Aorta (tissue), 5 donors: ENCODE measurements around the gene AOX1. TPM values are rescaled to one million over a fixed set of nuclear protein-coding genes. Genes with fewer than 3 reads are reported as not detected.
"Not testable (repeated sequence)": the region's sequence is repeated elsewhere in the genome, so short reads cannot be mapped to it uniquely, and the experiment has no call there.

Experiments
- ATAC-seq: fragments of 200-7000 bp; cut with Tn5 transposase; one replicate; pipeline ENCODE4 v1.9.1; 2022; ENCODE audit warnings: moderate library complexity; ENCODE audit not compliant: low FRiP score
- DNase-seq, 2 donors: peaks; one replicate each; pipeline ENCODE4 v3.0.0-alpha.2; 2020
- H3K27ac ChIP-seq, 2 donors: one replicate each; pipeline ENCODE4 v1.5.1; 2013; ENCODE audit warnings: low read length in 2 of 2, mild to moderate bottlenecking in 2 of 2, moderate library complexity in 2 of 2, control low read depth in 1 of 2, inconsistent platforms in 1 of 2, low read depth in 1 of 2
- H3K27me3 ChIP-seq, 2 donors: one replicate each; pipeline ENCODE4 v1.6.1; 2013; ENCODE audit warnings: control low read depth in 1 of 2, low read length in 1 of 2, mild to moderate bottlenecking in 1 of 2, moderate library complexity in 1 of 2; ENCODE audit not compliant: insufficient read depth in 2 of 2, control insufficient read depth in 1 of 2
- H3K36me3 ChIP-seq, 2 donors: one replicate each; pipeline ENCODE4 v1.6.1; 2013; ENCODE audit warnings: control low read depth in 1 of 2, low read length in 1 of 2, mild to moderate bottlenecking in 1 of 2; ENCODE audit not compliant: insufficient read depth in 2 of 2, control insufficient read depth in 1 of 2
- H3K4me1 ChIP-seq, 2 donors: one replicate each; pipeline ENCODE4 v1.6.1; 2013; ENCODE audit warnings: low read length in 2 of 2, control low read depth in 1 of 2, mild to moderate bottlenecking in 1 of 2, moderate library complexity in 1 of 2; ENCODE audit not compliant: insufficient read depth in 2 of 2, control insufficient read depth in 1 of 2
- H3K4me3 ChIP-seq, 2 donors: one replicate each; pipeline ENCODE4 v1.5.1; 2013; ENCODE audit warnings: low read length in 2 of 2, control low read depth in 1 of 2, mild to moderate bottlenecking in 1 of 2
- H3K9me3 ChIP-seq: one replicate; pipeline ENCODE4 v1.6.1; 2013; ENCODE audit warnings: mild to moderate bottlenecking, low read length; ENCODE audit not compliant: control insufficient read depth
- WGBS, 2 donors: extraction: QIAGEN DNeasy Blood & Tissue Kit; methylation state at CpG; one replicate each; pipeline ENCODE4 v1.1.7; 2013; 5-methylcytosine and 5-hydroxymethylcytosine counted together
- intact Hi-C, 2 donors: fragments of 100-400 bp; cut with DNase I; formaldehyde crosslinking; loops; one replicate each; pipeline versions ENCODE4 v1.14.2 to v1.15.0; 2022
- polyA plus RNA-seq, 2 donors: library from polyadenylated mRNA; stranded (reverse); fragments of 200-250 nt; gene quantifications; one replicate each; pipeline ENCODE4 v1.2.3, GENCODE V29; 2013
- total RNA-seq, 2 donors: library from RNA; stranded (reverse); fragmentation: NEBNext Ultra II Directional; extraction: Animal tissue kit (Norgen Biotek cat#: 25700); gene quantifications; one replicate each; pipeline ENCODE4 v1.2.1, GENCODE V29; 2021
- donor health status: healthy with polysubstance abuse.
- donor health status: Bipolar disorder and iron deficiency.
- donor health status: DM: no; HTN: no; CAD: no.
- donor health status: DM: no; HTN: no; CAD: no.
- donor health status: DM: yes; HTN: yes; CAD: no.

AOX1 gene
- total and polyA plus RNA-seq, 4 donors = 6.9 to 65.5 (median 36.1) TPM

- Histone ChIP-seq H3K27me3 (no peaks in the 10 kb centered on the region), H3K4me1 (no peaks in the 10 kb centered on the region), H3K9me3 (no peaks in the 10 kb centered on the region), H3K27ac (no peak overlapping the region), H3K36me3 (no peaks in the 10 kb centered on the region), H3K4me3 (no peak overlapping the region)
- no peak for ATAC-seq
- no peak for DNase-seq
- WGBS, 2 donors = 94 to 95% methylated on average over 2 of the region's 2 CpGs
- intact Hi-C loops = no loop called here
These were observed 91.4 kb downstream of the AOX1 start for GRCh38 chr2:200677171-200677570.

GRCh38 chr2:200677721-200678532, 92.1 kb downstream of the AOX1 start:
- DNase-seq (no peak), ATAC-seq (peak; percentile 66)
- intact Hi-C loops = no loop called here
- 37% methylated on average over 11 of the region's 11 CpGs for WGBS, 2 donors
- no peaks in the 10 kb centered on the region for H3K36me3 ChIP-seq
- H3K4me1 ChIP-seq = no peaks in the 10 kb centered on the region
- no peak overlapping the region for H3K4me3 ChIP-seq
- no peaks in the 10 kb centered on the region for H3K9me3 ChIP-seq
- H3K27ac ChIP-seq = no peak overlapping the region
- H3K27me3 ChIP-seq = no peaks in the 10 kb centered on the region

- intact Hi-C loops = no loop called here
- Histone ChIP-seq H3K27me3 (no peaks in the 10 kb centered on the region), H3K4me3 (no peak overlapping the region), H3K4me1 (no peaks in the 10 kb centered on the region), H3K27ac (no peak overlapping the region), H3K9me3 (no peaks in the 10 kb centered on the region), H3K36me3 (no peaks in the 10 kb centered on the region)
- WGBS, 2 donors = 62 to 68% methylated on average over 5 of the region's 5 CpGs
- DNase-seq = no peak
- ATAC-seq = no peak
These were observed 93.3 kb downstream of the AOX1 start for GRCh38 chr2:200679127-200679526.

DNA sequence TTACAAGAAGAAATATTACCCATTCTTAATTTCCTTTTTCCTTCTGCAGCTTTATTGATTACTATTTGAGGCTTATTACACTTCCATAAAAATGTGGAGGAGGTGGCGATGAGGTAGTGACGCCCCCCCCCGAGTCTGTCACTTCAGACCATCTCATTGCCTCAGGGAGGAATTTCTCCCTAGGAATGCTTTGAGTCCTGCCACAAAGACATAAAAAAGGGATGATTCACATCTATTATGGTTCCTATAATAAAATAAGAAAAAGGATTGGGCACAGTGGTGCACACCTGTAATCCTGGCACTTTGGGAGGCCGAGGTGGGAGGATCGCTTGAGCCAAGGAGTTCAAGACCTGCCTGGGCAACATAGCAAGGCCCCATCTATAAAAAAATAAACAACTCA, 93.7 kb downstream of the AOX1 start:
- Histone ChIP-seq H3K4me1 (no peaks in the 10 kb centered on the region), H3K36me3 (no peaks in the 10 kb centered on the region), H3K9me3 (no peaks in the 10 kb centered on the region), H3K4me3 (no peak overlapping the region), H3K27me3 (no peaks in the 10 kb centered on the region), H3K27ac (no peak overlapping the region)
- 94% methylated on average over 5 of the region's 5 CpGs for WGBS, 2 donors
- no peak for DNase-seq
- ATAC-seq = no peak
- intact Hi-C loops = no loop called here

DNA sequence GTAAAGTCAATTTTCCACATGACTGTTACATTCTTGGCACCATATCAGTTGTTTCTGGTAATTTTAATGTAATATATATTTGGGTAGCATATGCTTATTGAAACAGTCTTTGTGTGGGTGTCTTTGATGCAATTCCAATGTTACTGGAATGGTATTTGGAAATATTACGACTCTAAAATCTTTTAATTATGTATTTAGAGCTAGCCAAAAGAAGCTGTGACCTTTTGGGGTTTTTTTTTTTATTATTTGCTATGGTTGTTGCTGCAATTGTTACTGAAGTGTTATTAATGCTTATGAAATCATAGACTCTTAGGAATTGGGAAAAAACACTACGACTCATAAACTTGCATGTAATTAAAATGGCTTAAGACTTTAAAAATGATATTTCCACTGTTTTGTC, 95.9 kb downstream of the AOX1 start:
- no peaks in the 10 kb centered on the region for H3K36me3 ChIP-seq
- H3K27me3 ChIP-seq = no peaks in the 10 kb centered on the region
- no peak overlapping the region for H3K27ac ChIP-seq
- intact Hi-C loops = no loop called here
- no peaks in the 10 kb centered on the region for H3K4me1 ChIP-seq
- DNase-seq (no peak), ATAC-seq (peak; percentile 64)
- WGBS, 2 donors = 85 to 87% methylated on average over 2 of the region's 2 CpGs
- no peaks in the 10 kb centered on the region for H3K9me3 ChIP-seq
- no peak overlapping the region for H3K4me3 ChIP-seq

DNA sequence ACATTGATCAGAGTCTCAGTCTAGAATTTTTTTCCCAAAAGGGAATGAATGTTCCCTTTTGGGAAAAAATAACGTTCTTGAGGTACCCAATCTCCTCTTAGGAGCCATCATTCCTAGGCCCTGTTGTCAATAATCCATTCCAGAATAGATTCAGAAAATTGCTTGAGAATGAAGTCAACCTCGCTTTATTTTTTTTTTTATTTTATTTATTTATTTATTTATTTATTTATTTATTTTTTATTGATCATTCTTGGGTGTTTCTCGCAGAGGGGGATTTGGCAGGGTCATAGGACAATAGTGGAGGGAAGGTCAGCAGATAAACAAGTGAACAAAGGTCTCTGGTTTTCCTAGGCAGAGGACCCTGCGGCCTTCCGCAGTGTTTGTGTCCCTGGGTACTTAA, 96.6 kb downstream of the AOX1 start:
- H3K4me1 ChIP-seq, intact Hi-C loops, H3K27me3 ChIP-seq, H3K4me3 ChIP-seq, H3K36me3 ChIP-seq, DNase-seq, H3K9me3 ChIP-seq, ATAC-seq, H3K27ac ChIP-seq: not testable (repeated sequence)
- 89 to 93% methylated on average over 2 to 3 of the region's 5 CpGs for WGBS, 2 donors

DNA sequence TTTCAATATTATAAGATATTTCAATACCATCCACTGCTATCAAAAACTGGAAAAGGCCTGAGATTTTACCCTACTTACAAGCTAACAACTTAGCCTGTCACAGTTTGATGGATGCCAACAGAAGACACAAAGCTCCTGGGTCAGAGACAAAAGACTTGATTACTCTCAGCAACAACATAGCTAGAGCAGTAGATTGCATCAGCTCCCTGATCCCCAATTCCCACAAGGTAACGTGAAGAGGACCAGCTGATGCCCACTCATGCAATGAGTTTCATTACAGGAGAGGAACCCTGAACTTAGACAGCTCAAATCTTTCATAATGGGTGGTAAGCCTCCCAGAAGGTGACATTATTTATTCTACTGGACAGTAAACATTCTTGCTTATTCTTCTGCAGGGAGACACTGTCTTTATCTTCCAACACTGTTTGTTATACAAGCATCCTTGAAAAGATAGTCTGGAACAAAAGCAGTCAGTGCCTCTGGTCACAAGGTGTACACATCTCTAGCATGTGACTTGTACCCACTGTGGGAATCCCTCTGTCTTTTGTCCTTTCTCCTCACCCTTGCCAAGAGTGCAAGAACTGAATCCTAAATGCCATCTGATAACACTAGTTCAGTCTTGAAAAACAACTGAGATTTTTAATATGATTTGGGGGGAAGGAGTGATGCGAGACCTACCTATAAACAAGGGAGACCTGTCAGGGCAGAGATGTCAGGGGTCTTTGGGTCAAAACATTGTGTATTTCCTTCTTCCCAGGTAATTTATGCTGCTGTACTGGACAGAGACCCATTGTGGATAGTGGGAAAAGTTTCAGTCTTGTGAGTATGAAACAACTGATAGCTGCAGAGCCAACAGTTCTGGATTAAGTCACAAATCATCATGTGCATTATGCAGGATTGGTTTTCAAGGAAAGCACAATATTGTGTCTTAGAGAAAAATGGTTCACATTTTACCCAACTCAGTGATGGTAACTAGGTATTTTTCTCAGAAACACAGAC, 102.4 kb downstream of the AOX1 start:
- no peaks in the 10 kb centered on the region for H3K36me3 ChIP-seq
- WGBS, 2 donors = 61 to 81% methylated on average over 2 of the region's 2 CpGs
- ATAC-seq = no peak

DNA sequence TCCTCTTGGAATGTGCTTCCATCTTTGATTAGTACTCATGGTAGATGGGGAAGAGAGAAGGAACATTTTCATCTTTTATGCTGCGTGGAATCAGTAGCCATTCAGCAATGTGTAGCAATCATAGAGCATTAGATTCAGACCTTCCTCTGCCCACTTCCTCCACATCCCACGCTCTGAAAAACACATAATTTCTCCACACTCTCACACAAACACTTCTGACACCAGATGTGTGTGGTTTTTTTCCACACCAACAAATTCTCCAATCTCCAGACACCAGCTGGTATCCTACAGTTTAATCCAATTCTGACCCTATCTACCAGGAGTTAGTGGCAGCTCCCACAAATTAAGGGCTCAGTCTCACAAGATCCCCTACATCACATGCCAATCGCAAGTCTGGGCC, 103.3 kb downstream of the AOX1 start:
- intact Hi-C loops = no loop called here
- H3K4me3 ChIP-seq = no peak overlapping the region
- no peaks in the 10 kb centered on the region for H3K9me3 ChIP-seq
- no peaks in the 10 kb centered on the region for H3K36me3 ChIP-seq
- H3K27ac ChIP-seq = no peak overlapping the region
- ATAC-seq (no peak), DNase-seq (no peak)
- no peaks in the 10 kb centered on the region for H3K27me3 ChIP-seq
- WGBS, 2 donors = 84 to 88% methylated on average over 3 of the region's 3 CpGs
- no peaks in the 10 kb centered on the region for H3K4me1 ChIP-seq

More for the DNA sequence above, 102.4 kb downstream of the AOX1 start:
- no peaks in the 10 kb centered on the region for H3K27me3 ChIP-seq
- no peaks in the 10 kb centered on the region for H3K4me1 ChIP-seq
- no peak for DNase-seq
- intact Hi-C loops = no loop called here
- no peaks in the 10 kb centered on the region for H3K9me3 ChIP-seq
- H3K4me3 ChIP-seq = no peak overlapping the region
- H3K27ac ChIP-seq = no peak overlapping the region
